IMR-90 (cell line): ENCODE results near the gene EXOC4. TPM values are rescaled to one million over a fixed set of nuclear protein-coding genes. Genes with fewer than 3 reads are reported as not detected.

ENCODE experiments used
- ATAC-seq: fragments of 200-7000 bp; cut with Tn5 transposase; 2 replicates; pipeline ENCODE4 v1.9.1; 2020; ENCODE audit warnings: low read depth, mild to moderate bottlenecking, moderate library complexity
- BruUV-seq: library from RNA; stranded (reverse); fragments of 400-500 nt; replicated peaks from 2 replicates; lab custom pipeline; 2021; lab: Mats Ljungman, UMichigan
- CTCF ChIA-PET: fragments of 300-600 bp; formaldehyde crosslinking; extraction: SDS; loops from one replicate; lab custom pipeline; 2021; ENCODE audit warnings: antibody characterized with exemption; lab: Yijun Ruan, JAX
- POLR2A ChIA-PET: fragments of 300-600 bp; sonication (Branson Sonifier 250); formaldehyde crosslinking; loops from one replicate; lab custom pipeline; 2022; ENCODE audit warnings: antibody characterized with exemption; ENCODE audit not compliant: unreplicated experiment; lab: Charles Lee
- DNase-seq: peaks from one replicate; pipeline ENCODE4 v3.0.0; 2013
- H2AFZ ChIP-seq: replicated peaks from 2 replicates; pipeline ENCODE3; 2013; ENCODE audit warnings: low read length, mild to moderate bottlenecking; ENCODE audit not compliant: poor library complexity
- H2AK5ac ChIP-seq: 2 replicates; pipeline ENCODE4 v1.6.1; 2013; ENCODE audit warnings: low read depth, low read length, inconsistent platforms
- H2AK9ac ChIP-seq: replicated peaks from 2 replicates; pipeline ENCODE3; 2013; ENCODE audit warnings: mild to moderate bottlenecking, low read depth, low read length, moderate library complexity; ENCODE audit not compliant: poor library complexity
- H2BK120ac ChIP-seq: 2 replicates; pipeline ENCODE4 v1.6.1; 2013; ENCODE audit warnings: low read depth, low read length, inconsistent platforms
- H2BK15ac ChIP-seq: 3 replicates; pipeline ENCODE4 v1.6.1; 2013; ENCODE audit warnings: low read depth, low read length, inconsistent platforms
- H2BK20ac ChIP-seq: 2 replicates; pipeline ENCODE4 v1.6.1; 2013; ENCODE audit warnings: low read depth, mild to moderate bottlenecking, inconsistent platforms, low read length, moderate library complexity
- H2BK5ac ChIP-seq: 2 replicates; pipeline ENCODE4 v1.6.1; 2013; ENCODE audit warnings: mild to moderate bottlenecking, low read depth, low read length, inconsistent platforms; ENCODE audit not compliant: poor library complexity, severe bottlenecking
- H3K14ac ChIP-seq: replicated peaks from 2 replicates; pipeline ENCODE4 v1.6.1; 2013; ENCODE audit warnings: low read depth, low read length, inconsistent platforms
- H3K18ac ChIP-seq: 2 replicates; pipeline ENCODE4 v1.6.1; 2013; ENCODE audit warnings: low read depth, low read length, control low read depth
- H3K23ac ChIP-seq: 2 replicates; pipeline ENCODE4 v1.6.1; 2013; ENCODE audit warnings: low read depth, low read length, inconsistent platforms
- H3K27ac ChIP-seq: 2 replicates; pipeline ENCODE4 v1.5.1; 2013; ENCODE audit warnings: mild to moderate bottlenecking, control low read depth, low read length; ENCODE audit not compliant: insufficient read depth
- H3K27me3 ChIP-seq: 2 replicates; pipeline ENCODE4 v1.6.1; 2013; ENCODE audit warnings: low read length; ENCODE audit not compliant: control insufficient read depth, insufficient read depth
- H3K36me3 ChIP-seq: 2 replicates; pipeline ENCODE4 v1.6.1; 2013; ENCODE audit warnings: low read length, mixed read lengths; ENCODE audit not compliant: control insufficient read depth, insufficient read depth
- H3K4ac ChIP-seq: 2 replicates; pipeline ENCODE4 v1.6.1; 2013; ENCODE audit warnings: low read depth, low read length, inconsistent platforms
- H3K4me1 ChIP-seq: 2 replicates; pipeline ENCODE4 v1.6.1; 2013; ENCODE audit warnings: low read length, mixed read lengths; ENCODE audit not compliant: control insufficient read depth, insufficient read depth
- H3K4me2 ChIP-seq: 2 replicates; pipeline ENCODE4 v1.6.1; 2013; ENCODE audit warnings: low read depth, mild to moderate bottlenecking, control low read depth, low read length, moderate library complexity
- H3K4me3 ChIP-seq: 2 replicates; pipeline ENCODE4 v1.5.1; 2013; ENCODE audit warnings: low read depth, mild to moderate bottlenecking, control low read depth, low read length, moderate library complexity; ENCODE audit not compliant: insufficient read depth
- H3K56ac ChIP-seq: 2 replicates; pipeline ENCODE4 v1.6.1; 2013; ENCODE audit warnings: low read length, inconsistent platforms; ENCODE audit not compliant: insufficient read depth; ENCODE audit errors: extremely low read depth
- H3K79me1 ChIP-seq, 2 experiments: 2 replicates each; pipeline ENCODE4 v1.6.1; 2013; ENCODE audit warnings: low read length in 2 of 2, inconsistent platforms in 1 of 2, low read depth in 1 of 2
- H3K9ac ChIP-seq: 2 replicates; pipeline ENCODE4 v1.6.1; 2013; ENCODE audit warnings: low read depth, low read length, control low read depth
- H3K9me1 ChIP-seq: 2 replicates; pipeline ENCODE4 v1.6.1; 2013; ENCODE audit warnings: low read length, inconsistent platforms; ENCODE audit not compliant: insufficient read depth
- H3K9me3 ChIP-seq: 2 replicates; pipeline ENCODE4 v1.6.1; 2013; ENCODE audit warnings: low read length; ENCODE audit not compliant: control insufficient read depth, insufficient read depth
- H4K20me1 ChIP-seq: 2 replicates; pipeline ENCODE4 v1.6.1; 2013; ENCODE audit warnings: low read length, inconsistent platforms; ENCODE audit not compliant: insufficient read depth
- H4K5ac ChIP-seq: 2 replicates; pipeline ENCODE4 v1.6.1; 2013; ENCODE audit warnings: mild to moderate bottlenecking, low read depth, low read length, control low read depth
- H4K8ac ChIP-seq, 2 experiments: 2 replicates each; pipeline ENCODE4 v1.6.1; 2013; ENCODE audit warnings: low read depth in 2 of 2, low read length in 2 of 2, control low read depth in 1 of 2, inconsistent platforms in 1 of 2
- H4K91ac ChIP-seq: 2 replicates; pipeline ENCODE4 v1.6.1; 2013; ENCODE audit warnings: low read depth, low read length, inconsistent platforms; ENCODE audit not compliant: insufficient read depth
- BHLHE40 ChIP-seq: fragments of 150-350 bp; IDR thresholded peaks from 2 replicates; pipeline ENCODE4 v1.6.1; 2016; ENCODE audit warnings: mild to moderate bottlenecking, low read depth, low read length
- WGBS, 2 experiments: methylation state at CpG; one replicate each; pipeline versions ENCODE4 v1.1.5 to v1.1.7; 2013; ENCODE audit warnings: missing lambda C conversion rate in 2 of 2; ENCODE audit not compliant: insufficient read length in 1 of 2; ENCODE audit errors: extremely low coverage in 2 of 2; 5-methylcytosine and 5-hydroxymethylcytosine counted together
- dilution Hi-C: fragments of 300-500 bp; cut with HindIII; formaldehyde crosslinking; loops from one replicate; pipeline ENCODE4 v1.14.3; 2018; ENCODE audit warnings: low sequenced_read_pairs; ENCODE audit not compliant: unreplicated experiment
- in situ Hi-C: fragments of 300-500 bp; cut with MboI; formaldehyde crosslinking; loops from 3 replicates; pipeline ENCODE4 v1.14.3; 2019; ENCODE audit warnings: low sequenced_read_pairs, inconsistent platforms, mixed read lengths
- intact Hi-C: fragments of 100-400 bp; cut with micrococcal nuclease; formaldehyde crosslinking; loops from 2 replicates; pipeline ENCODE4 v1.10.0; 2022
- polyA plus RNA-seq, 3 experiments: library from polyadenylated mRNA; depleted of rRNA; stranded (reverse); fragments of >200 nt; gene quantifications; 2 replicates each; pipeline ENCODE4 v1.2.3, GENCODE V29; 2012; ENCODE audit warnings: low replicate concordance in 1 of 3
- total RNA-seq: library from RNA; depleted of rRNA; stranded (reverse); fragments of >200 nt; gene quantifications from 2 replicates; pipeline ENCODE4 v1.2.3, GENCODE V29; 2012

Gene EXOC4
- total and polyA plus RNA-seq, 2 of the 4 experiments (the other 2 are of a cell fraction), result 25.4 to 94.6 TPM

DNA sequence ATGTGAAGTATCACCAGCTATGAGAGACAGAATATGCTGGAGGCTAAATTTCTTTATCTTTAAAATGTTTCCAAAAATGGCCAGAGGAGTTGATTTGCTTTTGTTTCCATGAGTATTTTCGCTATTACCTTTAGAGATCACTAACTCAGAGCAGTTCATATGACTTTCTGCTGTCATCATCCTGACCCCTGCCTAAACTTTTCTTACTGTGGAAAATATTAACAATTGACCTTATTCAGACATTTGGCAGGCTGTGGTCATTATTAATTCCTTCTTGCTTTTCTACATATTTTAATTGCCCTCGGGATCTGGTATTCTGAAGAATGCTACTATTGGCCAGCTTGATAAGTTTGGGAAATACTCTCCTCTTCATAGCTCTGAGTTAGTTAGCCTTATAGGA is 156.5 kb downstream of the EXOC4 start:
- ChIA-PET CTCF (no interaction called here), POLR2A (no interaction called here)
- Histone ChIP-seq H3K23ac (no peak overlapping the region), H2AK5ac (no peak overlapping the region), H4K91ac (no peak overlapping the region), H3K9ac (no peak overlapping the region), H2BK20ac (no peak overlapping the region), H3K9me1 (no peaks in the 10 kb centered on the region), H2BK5ac (no peak overlapping the region), H3K56ac (no peak overlapping the region), H3K4ac (no peak overlapping the region), H3K4me1 (no peaks in the 10 kb centered on the region), H4K5ac (no peak overlapping the region), H3K4me3 (no peak overlapping the region), H2AFZ (no peak overlapping the region), H2BK15ac (no peak overlapping the region), H3K79me1 (peaks cover 3 to 12% of the 10 kb centered on the region in 2 experiments; a peak in 3 of 4 replicates), H3K36me3 (no peaks in the 10 kb centered on the region), H3K9me3 (no peaks in the 10 kb centered on the region), H3K18ac (no peak overlapping the region), H3K27me3 (no peaks in the 10 kb centered on the region), H3K14ac (no peak overlapping the region), H3K27ac (no peak overlapping the region), H3K4me2 (no peak overlapping the region), H4K20me1 (no peaks in the 10 kb centered on the region), H2BK120ac (no peak overlapping the region), H2AK9ac (no peak overlapping the region), H4K8ac (no peak overlapping the region)
- intact Hi-C loops, result no loop called here
- ATAC-seq (no peak), DNase-seq (no peak)
- WGBS, 2 experiments, result no CpG with 5 or more reads among the region's 2 CpGs
- BruUV-seq, result no TSS peak
- TF ChIP-seq BHLHE40, result no peak
- dilution Hi-C loops, result no loop called here
- in situ Hi-C loops, result no loop called here
